GM12878 (cell line): ENCODE results near the gene MAP3K7CL. TPM values are rescaled to one million over a fixed set of nuclear protein-coding genes. Genes with fewer than 3 reads are reported as not detected.

Experiments
- ATAC-seq: fragments of 200-7000 bp; cut with Tn5 transposase; 3 replicates; pipeline ENCODE4 v1.9.1; 2020; ENCODE audit warnings: mild to moderate bottlenecking, moderate library complexity
- BruUV-seq: library from RNA; stranded (reverse); fragments of 400-500 nt; replicated peaks from 2 replicates; lab custom pipeline; 2021; lab: Mats Ljungman, UMichigan
- CTCF ChIA-PET: fragments of 300-600 bp; sonication (Branson Sonifier 250); formaldehyde crosslinking; extraction: SDS; loops from one replicate; lab custom pipeline; 2021; ENCODE audit warnings: inconsistent platforms; lab: Yijun Ruan, JAX
- POLR2A ChIA-PET: fragments of 350-600 bp; formaldehyde crosslinking; extraction: SDS; loops from one replicate; lab custom pipeline; 2021; ENCODE audit warnings: inconsistent platforms; lab: Charles Lee
- RAD21 ChIA-PET: fragments of 300-600 bp; sonication (Branson Sonifier 250); formaldehyde crosslinking; loops from one replicate; lab custom pipeline; 2023; ENCODE audit warnings: antibody characterized with exemption; ENCODE audit not compliant: unreplicated experiment; lab: Charles Lee
- SMC1A ChIA-PET: fragments of 300-600 bp; sonication (Branson Sonifier 250); formaldehyde crosslinking; loops from one replicate; lab custom pipeline; 2023; ENCODE audit not compliant: unreplicated experiment, uncharacterized antibody; lab: Charles Lee
- DNase-seq: peaks from one replicate; pipeline ENCODE4 v3.0.0-alpha.2; 2011; ENCODE audit warnings: low read depth, low spot score
- FAIRE-seq: peaks from 3 replicates; lab custom pipeline; 2011; peaks lifted over from hg19 to GRCh38; lab: Jason Lieb, UNC
- H2AFZ ChIP-seq: 2 replicates; pipeline ENCODE4 v1.6.0; 2011; ENCODE audit warnings: low read depth, low read length, control low read depth; ENCODE audit not compliant: control insufficient read depth
- H3K27ac ChIP-seq: 2 replicates; pipeline ENCODE4 v1.5.1; 2011; ENCODE audit warnings: control low read depth; ENCODE audit not compliant: control insufficient read depth, insufficient read depth
- H3K27me3 ChIP-seq, 2 experiments: replicated peaks in 1 of 2; 2 replicates each; pipeline versions ENCODE4 v1.6.0 to v1.6.1; 2011; ENCODE audit warnings: low read length in 1 of 2; ENCODE audit not compliant: control insufficient read depth in 2 of 2, insufficient read depth in 2 of 2
- H3K36me3 ChIP-seq, 2 experiments: 2 replicates each; pipeline ENCODE4 v1.5.1; 2011; ENCODE audit warnings: low read length in 1 of 2; ENCODE audit not compliant: control insufficient read depth in 2 of 2, insufficient read depth in 2 of 2
- H3K4me1 ChIP-seq: 2 replicates; pipeline ENCODE4 v1.6.1; 2011; ENCODE audit warnings: mild to moderate bottlenecking, low read length, moderate library complexity, mixed read lengths; ENCODE audit not compliant: control insufficient read depth, insufficient read depth
- H3K4me2 ChIP-seq: 2 replicates; pipeline ENCODE4 v1.6.0; 2011; ENCODE audit warnings: control low read depth; ENCODE audit not compliant: control insufficient read depth, insufficient read depth
- H3K4me3 ChIP-seq: fragments of 200-600 bp; sonication (generic); 2 replicates; pipeline ENCODE4 v1.5.1; 2016
- H3K79me2 ChIP-seq: 2 replicates; pipeline ENCODE4 v1.6.0; 2011; ENCODE audit warnings: low read length; ENCODE audit not compliant: control insufficient read depth, insufficient read depth
- H3K9ac ChIP-seq: 2 replicates; pipeline ENCODE4 v1.8.0; 2011; ENCODE audit warnings: low read length, control low read depth, mixed read lengths; ENCODE audit not compliant: control insufficient read depth, insufficient read depth
- H3K9me3 ChIP-seq: replicated peaks from 3 replicates; pipeline ENCODE4 v1.5.1; 2011; ENCODE audit warnings: mild to moderate bottlenecking, low read length; ENCODE audit not compliant: control insufficient read depth, insufficient read depth
- H4K20me1 ChIP-seq: 2 replicates; pipeline ENCODE4 v1.6.0; 2011; ENCODE audit not compliant: control insufficient read depth, insufficient read depth
- ETV6 ChIP-seq, 2 experiments: fragments of 450-650 bp in 1 of 2; IDR thresholded peaks in 1 of 2; conservative IDR thresholded peaks in 1 of 2; 2 replicates each; pipeline ENCODE4 v1.6.1; 2014; ENCODE audit warnings: antibody characterized with exemption in 1 of 2, borderline replicate concordance in 1 of 2, low read depth in 1 of 2, mild to moderate bottlenecking in 1 of 2, moderate library complexity in 1 of 2
- POU2F2 ChIP-seq: IDR thresholded peaks from 3 replicates; pipeline ENCODE4 v1.6.1; 2011; ENCODE audit warnings: low read depth, mild to moderate bottlenecking, low read length, borderline replicate concordance
- RELB ChIP-seq: fragments of 450-650 bp; IDR thresholded peaks from 2 replicates; pipeline ENCODE4 v1.6.1; 2017; ENCODE audit warnings: low read depth, mild to moderate bottlenecking, moderate library complexity
- REST ChIP-seq: IDR thresholded peaks from 2 replicates; pipeline ENCODE4 v1.6.1; 2012; ENCODE audit warnings: mild to moderate bottlenecking, low read depth, low read length
- SP1 ChIP-seq: IDR thresholded peaks from one replicate; pipeline ENCODE4 v1.6.1; 2011; ENCODE audit warnings: low read depth, low read length
- ZBTB33 ChIP-seq: fragments of 450-650 bp; IDR thresholded peaks from 2 replicates; pipeline ENCODE4 v1.6.1; 2017; ENCODE audit warnings: mild to moderate bottlenecking
- ZBTB40 ChIP-seq: fragments of 450-650 bp; IDR thresholded peaks from 2 replicates; pipeline ENCODE4 v1.6.1; 2016; ENCODE audit warnings: mild to moderate bottlenecking, moderate library complexity, borderline replicate concordance
- in situ Hi-C: fragments of 300-500 bp; cut with MboI; formaldehyde crosslinking; loops from 9 replicates; pipeline ENCODE4 v1.14.3; 2018; ENCODE audit warnings: mixed read lengths
- intact Hi-C: fragments of 100-400 bp; cut with micrococcal nuclease; formaldehyde crosslinking; loops from one replicate; pipeline ENCODE4 v1.14.2; 2022; ENCODE audit not compliant: unreplicated experiment
- polyA plus RNA-seq, 11 experiments: library from polyadenylated mRNA; depleted of rRNA in 4 of 11; unstranded in 6 of 11; stranded (reverse) in 5 of 11; fragments of >200 nt; fragmentation: Nextera tagmentation in 4 of 11; fragmentation: Illumina TruSeq in 1 of 11; extraction: Ambion mirVana in 4 of 11; extraction: Trizol in 1 of 11; gene quantifications; 1 replicate in 1 of 11; 2 replicates in 10 of 11; pipeline versions ENCODE4 v1.2.1 to v1.2.3, GENCODE V29; 2011 to 2016; ENCODE audit warnings: inconsistent platforms in 2 of 11, missing spikeins in 2 of 11, low read depth in 1 of 11
- total RNA-seq, 4 experiments: library from RNA; depleted of rRNA in 3 of 4; stranded (reverse); fragments of >200 nt in 3 of 4; fragmentation: Illumina TruSeq in 1 of 4; extraction: Trizol in 1 of 4; gene quantifications; 2 replicates each; pipeline versions ENCODE4 v1.2.1 to v1.2.3, GENCODE V29; 2013 to 2021

Gene MAP3K7CL
- total and polyA plus RNA-seq, 10 of the 15 experiments (the other 5 are each of a cell fraction or from before 2014, with no cell fraction given): 3.2 to 19.7 (median 6.6) TPM

- Histone ChIP-seq H3K27ac (peak overlapping the region; percentile 80), H3K4me3 (peak overlapping the region; percentile 43), H2AFZ (peak overlapping the region; percentile 49), H4K20me1 (no peaks in the 10 kb centered on the region), H3K9me3 (no peaks in the 10 kb centered on the region; the same call in 1 of the 3 replicates), H3K36me3 (no peaks in the 10 kb centered on the region), H3K4me1 (peaks cover 28% of the 10 kb centered on the region), H3K79me2 (no peaks in the 10 kb centered on the region), H3K9ac (no peak overlapping the region), H3K27me3 (no peaks in the 10 kb centered on the region), H3K4me2 (peak overlapping the region; percentile 82)
- no TSS peak for BruUV-seq
- no peak for FAIRE-seq
- ChIA-PET SMC1A (interaction anchor here (0.6 to 3.7 kb wide), 22 partner anchors 10 to 249 kb away, joined by 3 to 25 read pairs (median 4); partner anchors contain the start of gene USP16), CTCF (interaction anchor here (0.5 to 2.8 kb wide), 11 partner anchors 9 to 242 kb away, joined by 3 to 13 read pairs (median 6); no protein-coding TSS in a partner anchor), RAD21 (interaction anchor here (0.8 to 2.5 kb wide), 16 partner anchors 8 to 247 kb away, joined by 3 to 21 read pairs (median 6); partner anchors contain the start of gene BACH1), POLR2A (interaction anchor here (0.7 to 1.5 kb wide), 11 partner anchors 10 to 249 kb away, joined by 3 to 6 read pairs (median 3); no protein-coding TSS in a partner anchor)
- TF ChIP-seq ETV6 (conservative IDR thresholded peaks at IDR 0.05 in 1 of 2, IDR thresholded peaks at IDR 0.05 in 1 of 2; ENCODE audit: borderline replicate concordance in 1 of 2, low read depth in 1 of 2) (no peak), ZBTB33 (no peak), POU2F2 (peak; percentile 79; the same call in 2 of the 3 replicates), SP1 (no peak), RELB (no peak), ZBTB40 (peak; percentile 96), REST (no peak)
- DNase-seq: no peak
- intact Hi-C loops: loop anchor here (5.0 kb wide), 2 partner anchors 108 to 178 kb away; no protein-coding TSS in a partner anchor
- ATAC-seq: peak; percentile 53
- in situ Hi-C loops: no loop called here
Observed at GRCh38 chr21:29124645-29125044, 5.8 kb upstream of the MAP3K7CL start.
